GM21786 (cell line): ENCODE data around the gene IL6R.

Experiments
- ATAC-seq: cut with Tn5 transposase; IDR thresholded peaks from one replicate; pipeline ENCODE4 v1.9.1; 2021; ENCODE audit not compliant: unreplicated experiment

Gene IL6R

GRCh38 chr1:154423988-154424326 lies 18.8 kb downstream of the IL6R start:
- ATAC-seq: no peak

- no peak for ATAC-seq
These were observed 20.0 kb downstream of the IL6R start for GRCh38 chr1:154425172-154425571.

- ATAC-seq: no peak
These were observed 22.3 kb downstream of the IL6R start for GRCh38 chr1:154427173-154428139.

- ATAC-seq: no peak
These were observed 24.0 kb downstream of the IL6R start for GRCh38 chr1:154429118-154429517.

GRCh38 chr1:154429841-154430611 lies 24.9 kb downstream of the IL6R start:
- no peak for ATAC-seq

- no peak for ATAC-seq
These were observed 25.8 kb downstream of the IL6R start for GRCh38 chr1:154430903-154431302.

- ATAC-seq: no peak
These were observed 26.6 kb downstream of the IL6R start for GRCh38 chr1:154431586-154432373.

GRCh38 chr1:154433161-154433764 lies 28.1 kb downstream of the IL6R start:
- ATAC-seq: no peak

GRCh38 chr1:154434346-154435085 lies 29.4 kb downstream of the IL6R start:
- no peak for ATAC-seq

GRCh38 chr1:154435599-154436200 lies 30.6 kb downstream of the IL6R start:
- no peak for ATAC-seq

- no peak for ATAC-seq
These were observed 31.3 kb downstream of the IL6R start for GRCh38 chr1:154436433-154436832.

GRCh38 chr1:154440036-154440804 lies 35.1 kb downstream of the IL6R start:
- no peak for ATAC-seq

- no peak for ATAC-seq
These were observed 36.2 kb downstream of the IL6R start for GRCh38 chr1:154441241-154441888.

GRCh38 chr1:154442006-154442740 lies 37.0 kb downstream of the IL6R start:
- no peak for ATAC-seq

GRCh38 chr1:154443274-154444013 lies 38.3 kb downstream of the IL6R start:
- ATAC-seq: no peak

- peak; percentile 66 for ATAC-seq
These were observed 39.9 kb downstream of the IL6R start for GRCh38 chr1:154445040-154445472.

- no peak for ATAC-seq
These were observed 41.1 kb downstream of the IL6R start for GRCh38 chr1:154446292-154446691.
